K562 (cell line): Measurements from ENCODE around the gene CSK. TPM values are rescaled to one million over a fixed set of nuclear protein-coding genes. Genes with fewer than 3 reads are reported as not detected.

Experiments used
- ATAC-seq: fragments of 200-7000 bp; cut with Tn5 transposase; 3 replicates; pipeline ENCODE4 v1.9.1; 2020; ENCODE audit warnings: moderate library complexity
- BruUV-seq: library from RNA; stranded (reverse); fragments of 400-500 nt; replicated peaks from 2 replicates; lab custom pipeline; 2021; lab: Mats Ljungman, UMichigan
- CTCF ChIA-PET: fragments of 300-600 bp; formaldehyde crosslinking; extraction: SDS; loops from one replicate; lab custom pipeline; 2021; ENCODE audit warnings: low intra/inter-chr PET ratio; lab: Yijun Ruan, JAX
- POLR2A ChIA-PET: fragments of 300-600, 350-650 bp; sonication (Branson Sonifier 250); formaldehyde crosslinking; extraction: SDS; loops from one replicate; lab custom pipeline; 2021; ENCODE audit warnings: antibody characterized with exemption, inconsistent platforms; lab: Yijun Ruan, JAX
- DNase-seq, 4 experiments: peaks; one replicate each; pipeline versions ENCODE4 v3.0.0 to v3.0.0-alpha.2; 2011 to 2018; ENCODE audit warnings: low spot score in 3 of 4, mixed read lengths in 3 of 4; ENCODE audit errors: extremely low read depth in 1 of 4
- FAIRE-seq: peaks from 2 replicates; lab custom pipeline; 2011; peaks lifted over from hg19 to GRCh38; lab: Jason Lieb, UNC
- H2AFZ ChIP-seq: 2 replicates; pipeline ENCODE4 v1.6.0; 2011; ENCODE audit warnings: low read depth, low read length, control low read depth, inconsistent platforms
- H3K27ac ChIP-seq: fragments of 200-600 bp; 3 replicates; pipeline ENCODE4 v1.8.0; 2011; ENCODE audit warnings: low read depth, mild to moderate bottlenecking, control low read depth, inconsistent platforms, low read length, moderate library complexity, mixed read lengths; ENCODE audit errors: extremely low read depth
- H3K27me3 ChIP-seq, 2 experiments: fragments of 300-600 bp in 1 of 2; 2 replicates in 1 of 2; 3 replicates in 1 of 2; pipeline versions ENCODE4 v1.6.0 to v1.8.0; 2011; ENCODE audit warnings: inconsistent platforms in 2 of 2, low read length in 2 of 2, mild to moderate bottlenecking in 1 of 2, mixed read lengths in 1 of 2, moderate library complexity in 1 of 2; ENCODE audit not compliant: control insufficient read depth in 2 of 2, insufficient read depth in 2 of 2
- H3K36me3 ChIP-seq: fragments of 300-600 bp; 3 replicates; pipeline ENCODE4 v1.8.0; 2011; ENCODE audit warnings: mild to moderate bottlenecking, low read length, inconsistent platforms; ENCODE audit not compliant: control insufficient read depth, insufficient read depth
- H3K4me1 ChIP-seq, 2 experiments: fragments of 200-600 bp in 1 of 2; replicated peaks in 1 of 2; 2 replicates in 1 of 2; 3 replicates in 1 of 2; pipeline versions ENCODE4 v1.5.1 to v1.8.0; 2011; ENCODE audit warnings: inconsistent platforms in 2 of 2, low read length in 2 of 2, mild to moderate bottlenecking in 1 of 2, mixed read lengths in 1 of 2, moderate library complexity in 1 of 2; ENCODE audit not compliant: control insufficient read depth in 2 of 2, insufficient read depth in 2 of 2
- H3K4me2 ChIP-seq: 2 replicates; pipeline ENCODE4 v1.6.1; 2011; ENCODE audit warnings: low read length, control low read depth, inconsistent platforms, mixed read lengths; ENCODE audit not compliant: insufficient read depth
- H3K4me3 ChIP-seq: fragments of 200-600 bp; sonication (generic), shearing (Covaris generic); 2 replicates; pipeline ENCODE4 v1.5.1; 2016; ENCODE audit warnings: control low read depth, inconsistent platforms
- H3K79me2 ChIP-seq: fragments of 200-600 bp; 3 replicates; pipeline ENCODE4 v1.8.0; 2011; ENCODE audit warnings: low read length, inconsistent platforms; ENCODE audit not compliant: control insufficient read depth, insufficient read depth
- H3K9ac ChIP-seq, 2 experiments: 2 replicates each; pipeline versions ENCODE4 v1.6.0 to v1.6.1; 2011; ENCODE audit warnings: low read depth in 2 of 2, low read length in 2 of 2, control low read depth in 1 of 2, inconsistent platforms in 1 of 2, mild to moderate bottlenecking in 1 of 2, mixed read lengths in 1 of 2; ENCODE audit not compliant: insufficient read depth in 1 of 2
- H3K9me1 ChIP-seq: one replicate; pipeline ENCODE4 v1.6.0; 2011; ENCODE audit warnings: inconsistent platforms, mild to moderate bottlenecking, low read length, moderate library complexity; ENCODE audit not compliant: control insufficient read depth, insufficient read depth
- H3K9me3 ChIP-seq: replicated peaks from 2 replicates; pipeline ENCODE4 v1.5.1; 2011; ENCODE audit warnings: low read depth, low read length, inconsistent platforms; ENCODE audit not compliant: control insufficient read depth, insufficient read depth
- H4K20me1 ChIP-seq: replicated peaks from 2 replicates; pipeline ENCODE4 v1.6.1; 2011; ENCODE audit warnings: low read length, inconsistent platforms, mixed read lengths; ENCODE audit not compliant: control insufficient read depth, insufficient read depth
- BCOR ChIP-seq: fragments of 450-650 bp; IDR thresholded peaks from 2 replicates; pipeline ENCODE4 v1.6.1; 2016
- BHLHE40 ChIP-seq: IDR thresholded peaks from 2 replicates; pipeline ENCODE4 v1.6.1; 2011; ENCODE audit warnings: low read length, improper control_type of control experiment
- CBFB ChIP-seq: sonication (generic); formaldehyde crosslinking; IDR thresholded peaks from 2 replicates; pipeline ENCODE4 v1.4.0; 2020; ENCODE audit warnings: mild to moderate bottlenecking, missing genetic modification reagents
- FOXA3 ChIP-seq, 2 experiments: fragments of 450-650 bp in 1 of 2; sonication (generic) in 1 of 2; formaldehyde crosslinking; IDR thresholded peaks in 1 of 2; conservative IDR thresholded peaks in 1 of 2; 2 replicates each; pipeline versions ENCODE4 v1.4.0 to v1.8.0; 2020 to 2022; ENCODE audit warnings: mild to moderate bottlenecking in 2 of 2, missing genetic modification reagents in 1 of 2
- KDM1A ChIP-seq, 2 experiments: fragments of 450-650 bp; IDR thresholded peaks; 2 replicates each; pipeline ENCODE4 v1.6.1; 2016; ENCODE audit warnings: mild to moderate bottlenecking in 2 of 2
- NFATC3 ChIP-seq: fragments of 450-650 bp; IDR thresholded peaks from 2 replicates; pipeline ENCODE4 v1.6.1; 2017; ENCODE audit warnings: mild to moderate bottlenecking
- POLR3A ChIP-seq: IDR thresholded peaks from 2 replicates; pipeline ENCODE4 v1.6.1; 2011; ENCODE audit warnings: borderline replicate concordance, mild to moderate bottlenecking, moderate library complexity; ENCODE audit not compliant: insufficient read length, insufficient read depth; ENCODE audit errors: extremely low read depth
- PPARD ChIP-seq: fragments of 250-450 bp; sonication (Bioruptor Pico); IDR thresholded peaks from 2 replicates; pipeline ENCODE4 v1.8.0; 2022; ENCODE audit warnings: inconsistent platforms, mild to moderate bottlenecking, moderate library complexity
- RAD51 ChIP-seq: fragments of 450-650 bp; IDR thresholded peaks from 2 replicates; pipeline ENCODE4 v1.7.1; 2016; ENCODE audit warnings: low read depth, mild to moderate bottlenecking, borderline replicate concordance
- RBM25 ChIP-seq: fragments of 200-400 bp; formaldehyde crosslinking; IDR thresholded peaks from 2 replicates; pipeline ENCODE4 v1.6.1; 2018; ENCODE audit warnings: low read length, low read depth, moderate library complexity; ENCODE audit not compliant: severe bottlenecking
- TFAM ChIP-seq: fragments of 250-450 bp; sonication (Bioruptor Pico); conservative IDR thresholded peaks from 2 replicates; pipeline ENCODE4 v1.5.0; 2021; ENCODE audit warnings: mild to moderate bottlenecking, moderate library complexity
- ZBTB5 ChIP-seq: fragments of 450-650 bp; IDR thresholded peaks from 2 replicates; pipeline ENCODE4 v1.6.1; 2017; ENCODE audit warnings: antibody characterized with exemption
- ZNF445 ChIP-seq: fragments of 250-450 bp; sonication (Bioruptor Pico); IDR thresholded peaks from 2 replicates; pipeline ENCODE4 v1.4.0; 2020; ENCODE audit warnings: low read depth, mild to moderate bottlenecking, moderate library complexity
- ZNF740 ChIP-seq, 3 experiments: fragments of 200-800 bp in 1 of 3; sonication (Bioruptor generic) in 1 of 3; sonication (generic) in 1 of 3; formaldehyde crosslinking in 1 of 3; IDR thresholded peaks; 2 replicates each; pipeline versions ENCODE4 v1.6.1 to v1.8.0; 2016 to 2022; ENCODE audit warnings: mild to moderate bottlenecking in 2 of 3, missing compliant biosample characterization in 2 of 3, missing genetic modification characterization in 2 of 3, missing genetic modification reagents in 1 of 3
- WGBS: fragments of 100-300 bp; shearing (Covaris generic); methylation state at CpG from one replicate; pipeline ENCODE4 v1.1.6; 2016; ENCODE audit warnings: low coverage, mixed read lengths; ENCODE audit not compliant: insufficient coverage; ENCODE audit errors: missing lambda C conversion rate; 5-methylcytosine and 5-hydroxymethylcytosine counted together
- in situ Hi-C: fragments of 300-500 bp; cut with MboI; formaldehyde crosslinking; loops from 4 replicates; pipeline ENCODE4 v1.15.0; 2018; ENCODE audit warnings: inconsistent platforms, mixed read lengths
- intact Hi-C: fragments of 100-400 bp; cut with micrococcal nuclease; formaldehyde crosslinking; loops from 2 replicates; pipeline ENCODE4 v1.14.2; 2022
- polyA plus RNA-seq, 8 experiments: library from polyadenylated mRNA; depleted of rRNA in 4 of 8; stranded (reverse) in 5 of 8; unstranded in 3 of 8; fragments of >200 nt; fragmentation: Nextera tagmentation in 2 of 8; fragmentation: Illumina TruSeq in 1 of 8; extraction: Ambion mirVana in 2 of 8; extraction: Trizol in 1 of 8; gene quantifications; 2 replicates each; pipeline versions ENCODE4 v1.2.1 to v1.2.3, GENCODE V29; 2011 to 2014; ENCODE audit warnings: inconsistent platforms in 1 of 8, missing spikeins in 1 of 8
- total RNA-seq, 7 experiments: library from RNA; depleted of rRNA in 6 of 7; stranded (reverse); fragments of >200 nt in 6 of 7; fragmentation: Illumina TruSeq in 2 of 7; extraction: Trizol in 2 of 7; gene quantifications; 2 replicates each; pipeline versions ENCODE4 v1.2.1 to v1.2.3, GENCODE V29; 2011 to 2021; ENCODE audit warnings: low replicate concordance in 1 of 7
- TF ChIP-seq, protein P1 (sequence below): fragments of 200-400 bp; formaldehyde crosslinking; IDR thresholded peaks from 2 replicates; pipeline ENCODE4 v1.6.1; 2017; ENCODE audit warnings: mild to moderate bottlenecking, low read depth, low read length, moderate library complexity

The CSK gene
- total and polyA plus RNA-seq, 9 of the 15 experiments (the other 6 are each of a cell fraction or from before 2014, with no cell fraction given) = 1.5 to 112 (median 22.5) TPM

DNA sequence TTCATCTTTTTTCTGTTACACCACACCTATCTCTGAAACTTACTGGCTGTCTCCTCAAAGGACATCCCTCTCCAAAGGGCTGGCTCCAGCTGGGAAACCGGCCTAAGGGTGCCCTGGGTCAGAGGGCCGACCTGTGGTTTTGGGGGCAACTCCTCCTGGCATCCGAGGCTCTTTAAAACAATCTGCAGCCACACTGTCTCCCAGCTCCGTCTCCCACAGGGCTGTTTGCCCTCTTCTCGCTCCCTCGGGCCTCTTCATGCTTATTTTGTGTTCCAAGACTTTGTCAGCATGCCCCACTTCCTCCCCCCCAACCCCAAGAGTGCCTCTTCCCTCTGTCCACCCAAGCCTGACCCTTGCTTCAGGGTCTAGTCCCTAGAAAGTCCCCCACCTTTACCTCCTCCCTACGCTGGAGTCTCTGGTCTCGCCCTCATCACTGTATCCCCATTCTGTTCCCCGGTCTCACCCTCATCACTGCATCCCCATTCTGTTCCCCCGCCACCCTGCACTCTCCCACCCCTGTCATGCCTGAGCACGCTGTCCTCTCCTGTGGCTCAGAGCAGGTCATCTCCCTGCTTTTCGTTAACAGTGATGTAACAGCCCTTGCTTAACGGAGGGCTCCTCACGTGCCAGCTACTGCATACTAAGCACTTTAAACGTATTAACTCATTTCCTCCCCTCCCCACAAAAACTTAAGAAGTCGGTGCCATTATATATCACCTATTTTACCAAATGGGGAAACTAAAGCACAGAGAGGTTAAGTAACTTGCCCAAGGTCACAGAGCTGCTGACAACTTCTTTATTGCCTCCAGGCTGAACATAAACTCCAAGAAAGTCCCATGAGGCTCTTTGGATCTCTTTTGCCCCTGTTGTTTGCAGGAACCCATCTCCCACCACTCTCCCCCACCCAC lies 1.1 kb upstream of the CSK start:
- peak overlapping the region; percentile 76 for H3K4me2 ChIP-seq
- peak; percentile 15 for FAIRE-seq
- H3K27ac ChIP-seq = no peak overlapping the region
- CTCF ChIA-PET = no interaction called here
- H3K9ac ChIP-seq = peak overlapping the region; percentile 59 to 87
- intact Hi-C loops = no loop called here
- no peak for DNase-seq
- in situ Hi-C loops = no loop called here
- no peaks in the 10 kb centered on the region for H3K9me3 ChIP-seq
- peak overlapping the region; percentile 94 for H2AFZ ChIP-seq
- no peak for ATAC-seq
- H3K36me3 ChIP-seq = peaks cover 15% of the 10 kb centered on the region; the same call in 1 of the 3 replicates
- peaks cover 3% of the 10 kb centered on the region; the same call in 1 of the 2 replicates for H4K20me1 ChIP-seq
- H3K4me1 ChIP-seq = peaks cover 50 to 70% of the 10 kb centered on the region in 2 experiments
- WGBS = 54% methylated on average over 16 of the region's 16 CpGs
- POLR2A ChIA-PET = interaction anchor here (0.6 to 1.7 kb wide), 4 partner anchors 10 to 902 kb away, joined by 3 to 8 read pairs (median 3); no protein-coding TSS in a partner anchor
- H3K79me2 ChIP-seq = peaks cover 38% of the 10 kb centered on the region
- no peak overlapping the region; the same call in 1 of the 2 replicates for H3K4me3 ChIP-seq
- no peaks in the 10 kb centered on the region for H3K27me3 ChIP-seq
- H3K9me1 ChIP-seq = peaks cover 4% of the 10 kb centered on the region
- BruUV-seq = no TSS peak
- TF ChIP-seq POLR3A (no peak), BCOR (peak; percentile 86), ZNF740 (CRISPR knock-in tag; IDR thresholded peaks at IDR 0.05) (peak; percentile 46; the same call in 1 of the 2 replicates), ZNF740 (tag; IDR thresholded peaks at IDR 0.05) (no peak), RBM25 (peak; percentile 81), CBFB (CRISPR knock-in tag) (0 out of 2 replicates have a peak, but pooled peaks have one; percentile 45), TFAM (CRISPR knock-in tag) (no peak), NFATC3 (no peak), RAD51 (no peak), KDM1A (IDR thresholded peaks at IDR 0.05) (peak; percentile 53 to 74; a peak in 3 of 4 replicates), ZNF445 (CRISPR knock-in tag) (no peak), BHLHE40 (0 out of 2 replicates have a peak, but pooled peaks have one; percentile 31), PPARD (CRISPR knock-in tag) (no peak), FOXA3 (CRISPR knock-in tag; conservative IDR thresholded peaks at IDR 0.05 in 1 of 2, IDR thresholded peaks at IDR 0.05 in 1 of 2) (no peak), ZBTB5 (0 out of 2 replicates have a peak, but pooled peaks have one; percentile 8)
- TF ChIP-seq, protein P1, sequence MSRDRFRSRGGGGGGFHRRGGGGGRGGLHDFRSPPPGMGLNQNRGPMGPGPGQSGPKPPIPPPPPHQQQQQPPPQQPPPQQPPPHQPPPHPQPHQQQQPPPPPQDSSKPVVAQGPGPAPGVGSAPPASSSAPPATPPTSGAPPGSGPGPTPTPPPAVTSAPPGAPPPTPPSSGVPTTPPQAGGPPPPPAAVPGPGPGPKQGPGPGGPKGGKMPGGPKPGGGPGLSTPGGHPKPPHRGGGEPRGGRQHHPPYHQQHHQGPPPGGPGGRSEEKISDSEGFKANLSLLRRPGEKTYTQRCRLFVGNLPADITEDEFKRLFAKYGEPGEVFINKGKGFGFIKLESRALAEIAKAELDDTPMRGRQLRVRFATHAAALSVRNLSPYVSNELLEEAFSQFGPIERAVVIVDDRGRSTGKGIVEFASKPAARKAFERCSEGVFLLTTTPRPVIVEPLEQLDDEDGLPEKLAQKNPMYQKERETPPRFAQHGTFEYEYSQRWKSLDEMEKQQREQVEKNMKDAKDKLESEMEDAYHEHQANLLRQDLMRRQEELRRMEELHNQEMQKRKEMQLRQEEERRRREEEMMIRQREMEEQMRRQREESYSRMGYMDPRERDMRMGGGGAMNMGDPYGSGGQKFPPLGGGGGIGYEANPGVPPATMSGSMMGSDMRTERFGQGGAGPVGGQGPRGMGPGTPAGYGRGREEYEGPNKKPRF = no peak
